WERI-Rb-1 (cell line): Measurements from ENCODE around the gene TMEM255B.

Source experiments
- DNase-seq: peaks from one replicate; pipeline ENCODE4 v3.0.0-alpha.2; 2020
- H3K27ac ChIP-seq: fragments of 250-450 bp; sonication (Bioruptor Pico); 2 replicates; pipeline ENCODE4 v1.5.1; 2020; ENCODE audit warnings: mild to moderate bottlenecking, moderate library complexity
- H3K27me3 ChIP-seq: fragments of 250-450 bp; sonication (Bioruptor Pico); 2 replicates; pipeline ENCODE4 v1.5.1; 2021; ENCODE audit warnings: mild to moderate bottlenecking, low read depth, moderate library complexity; ENCODE audit not compliant: insufficient read depth, severe bottlenecking
- H3K36me3 ChIP-seq: fragments of 250-450 bp; sonication (Bioruptor Pico); 2 replicates; pipeline ENCODE4 v1.5.1; 2020; ENCODE audit warnings: mild to moderate bottlenecking, moderate library complexity
- H3K4me3 ChIP-seq: 2 replicates; pipeline ENCODE4 v1.5.1; 2011; ENCODE audit warnings: low read depth, mild to moderate bottlenecking, control low read depth, low read length
- H3K9me3 ChIP-seq: fragments of 250-450 bp; sonication (Bioruptor Pico); 2 replicates; pipeline ENCODE4 v1.5.1; 2021; ENCODE audit warnings: mild to moderate bottlenecking, moderate library complexity; ENCODE audit not compliant: severe bottlenecking
- TF ChIP-seq, protein P1 (sequence below): IDR thresholded peaks from 2 replicates; pipeline ENCODE4 v1.5.1; 2011; ENCODE audit warnings: low read depth, mild to moderate bottlenecking, control low read depth, inconsistent platforms, low read length

TMEM255B gene

DNA sequence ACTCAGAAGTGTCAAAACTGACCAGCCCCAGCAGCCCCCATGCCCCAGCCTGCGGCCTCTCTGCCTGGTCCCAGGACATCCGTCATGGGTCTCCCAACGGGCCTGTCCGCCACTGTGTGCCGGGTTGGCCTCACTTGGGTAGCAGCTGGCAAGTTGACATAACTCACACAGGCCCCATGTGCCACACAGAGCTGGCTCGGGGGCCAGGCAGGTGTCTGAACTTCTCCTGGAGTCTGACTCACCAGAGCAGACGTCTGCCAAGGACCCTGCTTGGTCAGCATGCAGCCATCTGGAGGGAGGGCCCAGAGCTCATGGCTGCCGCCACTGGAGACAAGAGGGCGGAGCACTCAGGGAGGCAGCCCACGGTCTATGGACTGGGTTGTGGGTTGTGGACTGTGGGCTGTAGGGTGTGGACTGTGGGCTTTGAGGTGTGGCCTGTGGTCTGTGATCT lies 32.0 kb upstream of the TMEM255B start:
- Histone ChIP-seq H3K4me3 (peak overlapping the region; percentile 41), H3K27ac (peak overlapping the region; percentile 82), H3K27me3 (no peaks in the 10 kb centered on the region), H3K36me3 (peaks cover 24% of the 10 kb centered on the region), H3K9me3 (peaks cover 9% of the 10 kb centered on the region)
- TF ChIP-seq, protein P1, sequence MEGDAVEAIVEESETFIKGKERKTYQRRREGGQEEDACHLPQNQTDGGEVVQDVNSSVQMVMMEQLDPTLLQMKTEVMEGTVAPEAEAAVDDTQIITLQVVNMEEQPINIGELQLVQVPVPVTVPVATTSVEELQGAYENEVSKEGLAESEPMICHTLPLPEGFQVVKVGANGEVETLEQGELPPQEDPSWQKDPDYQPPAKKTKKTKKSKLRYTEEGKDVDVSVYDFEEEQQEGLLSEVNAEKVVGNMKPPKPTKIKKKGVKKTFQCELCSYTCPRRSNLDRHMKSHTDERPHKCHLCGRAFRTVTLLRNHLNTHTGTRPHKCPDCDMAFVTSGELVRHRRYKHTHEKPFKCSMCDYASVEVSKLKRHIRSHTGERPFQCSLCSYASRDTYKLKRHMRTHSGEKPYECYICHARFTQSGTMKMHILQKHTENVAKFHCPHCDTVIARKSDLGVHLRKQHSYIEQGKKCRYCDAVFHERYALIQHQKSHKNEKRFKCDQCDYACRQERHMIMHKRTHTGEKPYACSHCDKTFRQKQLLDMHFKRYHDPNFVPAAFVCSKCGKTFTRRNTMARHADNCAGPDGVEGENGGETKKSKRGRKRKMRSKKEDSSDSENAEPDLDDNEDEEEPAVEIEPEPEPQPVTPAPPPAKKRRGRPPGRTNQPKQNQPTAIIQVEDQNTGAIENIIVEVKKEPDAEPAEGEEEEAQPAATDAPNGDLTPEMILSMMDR = peak; percentile 39; the same call in 1 of the 2 replicates
- peak; percentile 50 for DNase-seq

DNA sequence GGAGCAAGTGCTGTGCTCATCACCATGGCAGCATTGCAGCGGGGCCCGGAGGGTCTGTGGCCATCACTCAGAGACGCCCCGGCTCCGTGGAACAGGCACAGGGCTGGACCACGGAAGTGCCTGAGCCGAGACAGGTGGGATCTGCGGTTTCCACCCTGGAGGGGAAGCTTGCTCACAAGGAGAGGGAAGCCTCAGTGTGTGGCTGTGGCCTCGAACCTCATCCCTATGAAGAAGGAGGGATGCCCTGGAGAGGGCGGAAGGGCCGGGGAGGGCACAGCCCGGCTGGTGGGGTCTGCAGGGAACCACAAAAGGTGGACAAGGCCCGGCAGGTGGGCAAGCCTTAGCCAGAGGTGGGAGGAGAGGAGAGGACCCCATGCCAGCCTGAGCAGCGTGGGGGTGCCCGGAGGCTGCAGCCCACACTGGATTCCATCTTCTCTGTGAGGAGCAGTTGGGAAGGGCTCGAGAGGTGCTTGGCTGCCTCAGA lies 30.4 kb upstream of the TMEM255B start:
- Histone ChIP-seq H3K36me3 (peaks cover 39% of the 10 kb centered on the region), H3K4me3 (no peak overlapping the region), H3K27me3 (no peaks in the 10 kb centered on the region), H3K27ac (no peak overlapping the region), H3K9me3 (peaks cover 16% of the 10 kb centered on the region)
- TF ChIP-seq, protein P1 = no peak
- DNase-seq = no peak

DNA sequence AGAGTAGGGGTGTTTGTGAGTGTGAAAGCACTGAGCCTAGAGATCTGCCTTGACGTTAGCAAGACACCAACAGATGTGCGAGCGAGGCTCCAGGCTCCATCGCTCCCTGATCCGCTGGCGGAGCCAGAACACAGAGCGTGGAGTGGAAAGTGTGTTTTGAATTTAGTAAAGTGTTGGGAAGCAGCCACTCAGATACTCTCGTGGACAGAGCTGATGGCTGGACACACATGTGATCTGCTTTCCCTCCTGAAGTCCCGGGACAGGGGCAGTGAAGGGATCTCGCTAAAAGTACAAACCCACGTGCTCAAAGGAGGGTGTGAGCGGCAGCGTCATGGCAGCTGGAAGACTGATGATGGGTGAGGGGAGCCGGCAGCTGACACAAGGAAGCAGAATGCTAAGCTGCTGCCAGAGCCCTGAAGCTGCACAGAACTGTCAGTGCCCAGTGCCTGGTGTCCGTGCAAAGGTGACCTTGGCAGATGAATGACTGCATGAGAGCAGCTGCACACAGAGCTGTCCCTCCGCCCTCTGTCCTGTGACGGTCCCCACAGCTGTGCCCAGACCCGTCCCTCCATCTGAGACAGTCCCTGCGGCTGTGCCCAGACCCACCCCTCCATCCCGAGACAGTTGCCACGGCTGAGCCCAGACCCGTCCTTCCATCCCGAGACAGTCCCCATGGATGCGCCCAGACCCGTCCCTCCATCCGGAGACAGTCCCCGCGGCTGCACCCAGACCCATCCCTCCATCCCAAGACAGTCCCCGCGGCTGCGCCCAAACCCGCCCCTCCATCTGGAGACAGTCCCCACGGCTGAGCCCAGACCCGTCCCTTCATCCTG lies 29.6 kb upstream of the TMEM255B start:
- Histone ChIP-seq H3K36me3 (peaks cover 44% of the 10 kb centered on the region), H3K9me3 (peaks cover 23% of the 10 kb centered on the region), H3K4me3 (no peak overlapping the region), H3K27ac (no peak overlapping the region), H3K27me3 (no peaks in the 10 kb centered on the region)
- TF ChIP-seq, protein P1 = no peak
- DNase-seq = peak; percentile 18

DNA sequence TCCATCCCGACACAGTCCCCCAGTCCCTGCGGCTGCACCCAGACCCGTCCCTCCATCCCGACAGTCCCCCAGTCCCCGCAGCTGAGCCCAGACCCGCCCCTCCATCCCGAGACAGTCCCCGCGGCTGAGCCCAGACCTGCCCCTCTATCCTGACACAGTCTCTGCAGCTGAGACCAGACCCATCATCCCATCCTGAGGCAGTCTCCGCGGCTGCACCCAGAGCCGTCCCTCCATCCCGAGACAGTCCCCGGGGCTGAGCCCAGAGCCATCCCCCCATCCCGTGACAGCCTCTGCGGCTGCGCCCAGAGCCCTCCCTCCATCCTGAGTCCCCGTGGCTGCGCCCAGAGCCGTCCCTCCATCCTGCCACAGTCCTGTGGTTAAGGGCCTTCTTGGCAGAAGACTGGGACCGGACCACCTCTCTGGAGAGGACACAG lies 28.8 kb upstream of the TMEM255B start:
- TF ChIP-seq, protein P1 = no peak
- Histone ChIP-seq H3K27me3 (no peaks in the 10 kb centered on the region), H3K27ac (no peak overlapping the region), H3K4me3 (no peak overlapping the region), H3K36me3 (peaks cover 53% of the 10 kb centered on the region), H3K9me3 (peaks cover 23% of the 10 kb centered on the region)
- DNase-seq = no peak

DNA sequence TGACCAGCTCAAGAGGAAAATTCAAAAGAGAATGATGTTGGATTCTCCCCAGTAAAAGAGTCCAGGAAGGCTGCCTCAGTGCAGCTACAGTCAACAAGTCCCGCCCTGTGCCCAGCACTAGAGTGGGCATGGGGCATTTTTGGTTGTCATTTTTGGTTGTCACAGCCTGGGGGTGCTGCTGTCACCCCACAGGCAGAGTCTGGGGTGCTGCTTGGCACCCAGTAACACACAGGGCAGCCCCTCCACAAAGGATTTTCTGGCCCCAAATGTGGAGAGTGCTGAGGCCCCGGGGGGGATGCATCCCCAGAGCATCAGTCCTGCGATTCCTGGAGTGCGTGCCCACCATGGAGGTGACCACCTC lies 28.2 kb upstream of the TMEM255B start:
- no peaks in the 10 kb centered on the region for H3K27me3 ChIP-seq
- peaks cover 58% of the 10 kb centered on the region for H3K36me3 ChIP-seq
- DNase-seq = no peak
- TF ChIP-seq, protein P1 = peak; percentile 49
- H3K4me3 ChIP-seq = no peak overlapping the region
- peaks cover 23% of the 10 kb centered on the region for H3K9me3 ChIP-seq
- H3K27ac ChIP-seq = no peak overlapping the region
